Activated CD4-positive, alpha-beta T cell treated with anti-CD3 and anti-CD28 coated beads, Interleukin-2, amount 10 ng/mL, durations not matched to agents 24 days and 14 days (primary cell): Measurements from ENCODE around the gene HYLS1. TPM values are rescaled to one million over a fixed set of nuclear protein-coding genes. Genes with fewer than 3 reads are reported as not detected.

Experiments used
- DNase-seq: peaks from one replicate; pipeline ENCODE4 v3.0.0; 2022
- H3K27ac Mint-ChIP-seq: one replicate; pipeline ENCODE4 v1.8.0; 2022; ENCODE audit warnings: mild to moderate bottlenecking, mixed read lengths
- H3K27me3 Mint-ChIP-seq: one replicate; pipeline ENCODE4 v1.8.0; 2022; ENCODE audit warnings: mixed read lengths
- H3K36me3 Mint-ChIP-seq: one replicate; pipeline ENCODE4 v1.8.0; 2022; ENCODE audit warnings: low read depth, mild to moderate bottlenecking, mixed read lengths
- H3K4me1 Mint-ChIP-seq: one replicate; pipeline ENCODE4 v1.8.0; 2021; ENCODE audit warnings: mixed read lengths
- H3K4me3 Mint-ChIP-seq: one replicate; pipeline ENCODE4 v1.8.0; 2022; ENCODE audit warnings: mild to moderate bottlenecking, moderate library complexity, mixed read lengths
- H3K9me3 Mint-ChIP-seq: one replicate; pipeline ENCODE4 v1.8.0; 2021; ENCODE audit warnings: mixed read lengths
- intact Hi-C: fragments of 100-400 bp; cut with micrococcal nuclease; formaldehyde crosslinking; loops from one replicate; pipeline ENCODE4 v1.15.1; 2023
- total RNA-seq: library from RNA; stranded (reverse); gene quantifications from 2 replicates; pipeline ENCODE4 v1.2.3, GENCODE V29; 2022

The HYLS1 gene
- total RNA-seq, 1 donor from 2014 or later: 7.6 TPM

DNA sequence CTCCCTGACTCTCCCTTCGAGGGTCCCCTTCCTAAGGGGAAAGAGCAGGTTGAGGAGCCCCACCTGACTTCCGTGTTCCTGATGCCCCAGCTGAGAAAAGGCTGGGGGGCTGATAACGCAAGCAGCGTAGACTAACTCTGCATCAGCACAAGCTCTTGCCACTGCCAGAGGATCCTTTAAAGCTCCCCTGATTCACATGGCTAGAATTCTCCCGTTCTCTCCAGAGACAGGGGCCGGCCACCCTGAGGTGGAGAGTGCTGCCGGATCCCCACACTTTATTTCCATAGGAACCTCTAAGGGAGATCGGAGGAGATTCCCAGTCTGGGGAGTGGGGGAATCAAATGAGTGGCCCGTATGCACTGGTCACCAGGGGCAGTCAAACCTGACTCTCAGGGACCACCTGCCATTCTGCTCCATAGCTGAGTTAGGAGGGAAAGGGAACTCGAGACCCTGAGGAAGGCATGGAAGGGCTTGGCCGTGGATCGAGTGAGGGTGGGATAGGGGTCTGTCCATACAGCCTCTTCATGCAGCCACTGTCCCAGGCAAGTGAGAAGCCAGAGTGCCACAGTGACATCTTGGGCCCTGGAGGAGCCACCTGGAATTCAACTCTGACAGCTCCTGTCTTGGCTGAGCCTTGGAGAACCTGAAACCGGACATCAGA lies 57.0 kb downstream of the HYLS1 start:
- H3K36me3 Mint-ChIP-seq: no peaks in the 10 kb centered on the region
- no peaks in the 10 kb centered on the region for H3K9me3 Mint-ChIP-seq
- no peak overlapping the region for H3K27ac Mint-ChIP-seq
- intact Hi-C loops: loop anchor here (5.0 kb wide), 1 partner anchor 248 kb away; no protein-coding TSS in a partner anchor
- H3K4me3 Mint-ChIP-seq: no peak overlapping the region
- peaks cover 1% of the 10 kb centered on the region for H3K4me1 Mint-ChIP-seq
- H3K27me3 Mint-ChIP-seq: no peaks in the 10 kb centered on the region
- no peak for DNase-seq

GRCh38 chr11:125945011-125945796 lies 57.7 kb downstream of the HYLS1 start:
- H3K4me1 Mint-ChIP-seq: peaks cover 1% of the 10 kb centered on the region
- H3K27ac Mint-ChIP-seq: no peak overlapping the region
- no peak for DNase-seq
- H3K27me3 Mint-ChIP-seq: no peaks in the 10 kb centered on the region
- H3K36me3 Mint-ChIP-seq: no peaks in the 10 kb centered on the region
- no peak overlapping the region for H3K4me3 Mint-ChIP-seq
- H3K9me3 Mint-ChIP-seq: no peaks in the 10 kb centered on the region
- intact Hi-C loops: no loop called here

DNA sequence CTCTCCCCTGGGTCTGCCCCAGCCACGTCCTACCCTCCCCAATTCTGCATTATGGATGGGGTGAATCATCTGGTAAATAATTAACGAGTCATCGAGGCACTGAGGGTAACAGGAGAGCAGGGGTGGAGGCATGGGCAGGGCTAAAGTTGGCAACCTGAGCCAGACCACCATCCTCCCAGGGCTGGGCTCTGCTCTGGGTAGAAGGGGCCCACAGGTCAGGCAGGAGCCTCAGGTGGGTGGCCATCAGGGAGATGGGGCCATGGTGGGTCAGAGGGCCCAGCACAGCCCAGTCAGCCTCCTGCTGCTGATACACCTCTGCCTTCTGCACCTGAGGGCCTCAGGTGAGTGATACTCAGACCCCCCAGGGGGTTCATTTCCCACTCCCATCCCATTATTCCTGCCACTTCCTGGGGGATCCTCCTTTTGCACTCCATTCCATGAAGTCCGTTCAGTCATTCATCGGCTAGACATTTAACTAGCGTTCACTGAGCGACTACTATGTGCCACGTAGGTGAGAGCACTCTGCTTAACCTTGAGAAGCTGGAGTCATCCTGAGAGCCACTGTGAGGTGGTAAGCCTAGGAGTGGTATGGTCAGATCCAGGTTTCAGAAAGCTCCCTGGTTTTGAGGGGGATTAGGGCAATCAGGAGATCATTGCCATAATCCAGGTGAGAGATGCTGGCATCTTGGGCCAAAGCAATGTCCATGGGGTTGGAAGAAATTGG lies 58.5 kb downstream of the HYLS1 start, which contains the start of gene VSIG10L2:
VSIG10L2 (plus strand) TSS at position 248 of the 724 bp plus-strand sequence; CDS start at position 260, 12 bp downstream.
- intact Hi-C loops: no loop called here
- no peak for DNase-seq
- H3K4me1 Mint-ChIP-seq: peaks cover 1% of the 10 kb centered on the region
- no peaks in the 10 kb centered on the region for H3K27me3 Mint-ChIP-seq
- H3K4me3 Mint-ChIP-seq: no peak within 1 kb of the TSS
- no peaks in the 10 kb centered on the region for H3K9me3 Mint-ChIP-seq
- no peaks in the 10 kb centered on the region for H3K36me3 Mint-ChIP-seq
- no peak within 1 kb of the TSS for H3K27ac Mint-ChIP-seq

- DNase-seq: no peak
- intact Hi-C loops: no loop called here
- H3K36me3 Mint-ChIP-seq: no peaks in the 10 kb centered on the region
- no peaks in the 10 kb centered on the region for H3K9me3 Mint-ChIP-seq
- peaks cover 1% of the 10 kb centered on the region for H3K4me1 Mint-ChIP-seq
- H3K27ac Mint-ChIP-seq: no peak overlapping the region
- no peak overlapping the region for H3K4me3 Mint-ChIP-seq
- no peaks in the 10 kb centered on the region for H3K27me3 Mint-ChIP-seq
Observed at GRCh38 chr11:125946712-125947418, 59.4 kb downstream of the HYLS1 start.

DNA sequence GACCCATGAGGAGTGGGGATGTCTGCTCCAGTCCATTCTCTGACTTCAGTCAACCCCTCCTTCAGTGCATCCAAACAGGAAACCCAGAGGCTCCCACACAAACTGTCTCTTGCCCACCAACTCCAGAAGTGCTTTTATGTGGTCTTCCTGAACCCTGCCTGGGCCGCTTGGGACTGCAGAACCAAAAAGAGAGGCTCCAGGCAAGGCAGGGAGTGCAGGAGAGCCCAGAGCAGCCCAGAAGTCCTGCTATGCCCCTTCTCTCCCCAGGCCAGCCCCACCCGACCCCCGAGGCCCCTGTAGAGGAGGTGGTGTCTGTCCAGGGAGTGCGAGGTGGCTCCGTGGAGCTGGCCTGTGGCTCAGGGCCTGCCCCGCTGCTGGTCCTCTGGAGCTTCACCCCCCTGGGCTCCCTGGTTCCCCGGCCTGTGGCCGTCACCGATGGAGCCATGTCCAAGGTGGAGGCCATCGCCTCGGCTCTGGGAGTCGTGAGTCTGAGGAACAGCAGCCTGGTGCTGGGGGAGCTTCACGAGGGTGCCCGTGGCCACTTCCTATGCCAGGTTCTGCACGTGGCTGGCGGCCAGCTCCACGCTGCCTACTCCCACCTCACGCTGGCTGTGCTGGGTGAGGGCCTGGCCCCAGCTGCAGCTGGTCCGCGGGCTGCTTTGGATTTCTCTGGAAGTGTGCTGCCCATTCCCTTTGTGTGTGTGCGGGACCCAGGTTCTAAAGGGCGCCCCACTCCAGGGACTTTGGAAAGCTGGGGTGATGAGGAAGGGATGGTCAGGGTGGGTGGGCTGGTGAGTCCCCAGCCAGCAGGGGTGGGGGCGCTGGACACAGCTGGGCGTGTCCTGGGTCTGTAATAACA lies 60.2 kb downstream of the HYLS1 start:
- Mint-ChIP-seq H3K4me3 (no peak overlapping the region), H3K27ac (no peak overlapping the region), H3K36me3 (no peaks in the 10 kb centered on the region), H3K27me3 (no peaks in the 10 kb centered on the region), H3K9me3 (no peaks in the 10 kb centered on the region), H3K4me1 (no peaks in the 10 kb centered on the region)
- intact Hi-C loops: no loop called here
- DNase-seq: no peak

- Mint-ChIP-seq H3K27me3 (no peaks in the 10 kb centered on the region), H3K27ac (no peak overlapping the region), H3K4me1 (no peaks in the 10 kb centered on the region), H3K4me3 (no peak overlapping the region), H3K9me3 (no peaks in the 10 kb centered on the region), H3K36me3 (no peaks in the 10 kb centered on the region)
- DNase-seq: no peak
- intact Hi-C loops: no loop called here
Observed at GRCh38 chr11:125948278-125949051, 61.0 kb downstream of the HYLS1 start.

DNA sequence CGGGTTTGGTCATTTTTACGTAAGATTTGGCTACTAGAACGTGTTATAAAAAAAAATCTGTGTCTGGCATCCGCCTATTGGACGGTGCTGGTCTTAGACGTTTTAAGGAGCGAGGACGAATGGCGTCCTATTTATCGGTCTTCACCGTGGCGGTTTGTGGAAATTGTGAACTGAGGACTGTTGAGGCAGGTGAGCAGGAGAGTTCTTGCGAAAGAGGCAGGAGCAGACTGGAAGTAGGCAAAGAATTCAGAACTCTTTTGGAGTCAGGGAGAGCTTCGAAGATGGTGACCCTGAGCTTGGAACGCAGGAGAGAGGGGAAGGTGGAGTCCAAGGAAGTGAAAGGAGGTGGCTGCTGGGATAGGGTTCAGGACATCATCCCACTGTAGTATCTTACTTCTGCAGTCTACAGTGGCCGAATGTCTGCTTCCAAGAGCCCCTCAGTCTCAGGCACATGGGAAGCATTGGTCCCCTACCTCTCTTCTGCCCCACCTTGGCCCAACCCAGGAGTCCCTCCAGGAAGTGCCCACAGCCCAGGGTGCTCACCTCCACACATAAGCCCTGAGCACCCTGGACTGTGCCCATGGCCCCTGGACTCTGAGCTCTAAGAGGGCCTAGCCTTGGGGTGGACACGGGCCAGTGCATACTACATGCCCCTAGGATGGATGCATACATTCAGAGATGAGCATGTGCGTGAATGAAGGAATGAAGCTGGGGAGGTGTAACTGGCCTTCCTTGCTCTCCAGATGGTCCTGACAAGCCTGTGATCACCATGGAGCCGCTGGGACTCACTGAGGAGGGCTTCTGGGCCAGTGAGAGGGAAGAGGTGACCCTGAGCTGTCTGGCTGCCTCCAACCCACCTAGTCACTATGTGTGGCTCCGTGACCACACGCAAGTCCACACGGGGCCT lies 62.1 kb downstream of the HYLS1 start:
- Mint-ChIP-seq H3K9me3 (no peaks in the 10 kb centered on the region), H3K36me3 (no peaks in the 10 kb centered on the region), H3K27me3 (no peaks in the 10 kb centered on the region), H3K27ac (no peak overlapping the region), H3K4me3 (no peak overlapping the region), H3K4me1 (no peaks in the 10 kb centered on the region)
- no peak for DNase-seq
- intact Hi-C loops: no loop called here

DNA sequence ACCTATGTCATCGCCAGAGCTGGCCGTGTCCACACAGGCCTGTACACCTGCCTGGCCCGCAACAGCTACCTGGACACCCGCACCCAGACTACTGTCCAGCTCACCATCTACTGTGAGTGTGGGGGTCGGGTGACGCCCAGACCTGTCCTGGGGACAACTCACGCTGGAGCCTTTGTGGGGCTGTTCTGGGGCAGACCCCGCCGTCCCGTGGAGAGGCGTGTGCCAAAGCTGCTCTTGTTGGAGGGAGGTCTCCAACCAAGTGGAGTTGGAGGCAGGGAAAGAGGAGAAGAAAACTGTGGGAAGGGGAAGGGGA lies 62.7 kb downstream of the HYLS1 start:
- Mint-ChIP-seq H3K4me1 (no peaks in the 10 kb centered on the region), H3K27me3 (no peaks in the 10 kb centered on the region), H3K9me3 (no peaks in the 10 kb centered on the region), H3K27ac (no peak overlapping the region), H3K36me3 (no peaks in the 10 kb centered on the region), H3K4me3 (no peak overlapping the region)
- intact Hi-C loops: no loop called here
- DNase-seq: no peak

Other genes starting within 250 kb of the HYLS1 start
- not detected in 2 replicates for gene ACRV1, start 206.8 kb upstream of the HYLS1 start, total RNA-seq
- not detected in 2 replicates for gene PATE1, start 141.4 kb upstream of the HYLS1 start, total RNA-seq
- not detected in 2 replicates for gene PATE2, start 108.8 kb upstream of the HYLS1 start, total RNA-seq
- gene PATE3, start 99.5 kb upstream of the HYLS1 start, total RNA-seq: not detected in 2 replicates
- not detected in 2 replicates for gene PATE4, start 54.4 kb upstream of the HYLS1 start, total RNA-seq
- gene PUS3, start 15.5 kb downstream of the HYLS1 start, total RNA-seq: 18.0 and 19.2 TPM in 2 replicates
- gene DDX25, start 16.8 kb downstream of the HYLS1 start, total RNA-seq: 0.19 TPM in 1 of 2 replicates, not detected in the other
- gene VSIG10L2, start 58.4 kb downstream of the HYLS1 start, total RNA-seq: not detected in 2 replicates
- gene CDON, start 175.2 kb downstream of the HYLS1 start, total RNA-seq: 1.9 TPM in 2 replicates